ENCODE results near the gene RLN2.
"Not testable (repeated sequence)": the region's sequence is repeated elsewhere in the genome, so short reads cannot be mapped to it uniquely, and the experiment has no call there.

DNA sequence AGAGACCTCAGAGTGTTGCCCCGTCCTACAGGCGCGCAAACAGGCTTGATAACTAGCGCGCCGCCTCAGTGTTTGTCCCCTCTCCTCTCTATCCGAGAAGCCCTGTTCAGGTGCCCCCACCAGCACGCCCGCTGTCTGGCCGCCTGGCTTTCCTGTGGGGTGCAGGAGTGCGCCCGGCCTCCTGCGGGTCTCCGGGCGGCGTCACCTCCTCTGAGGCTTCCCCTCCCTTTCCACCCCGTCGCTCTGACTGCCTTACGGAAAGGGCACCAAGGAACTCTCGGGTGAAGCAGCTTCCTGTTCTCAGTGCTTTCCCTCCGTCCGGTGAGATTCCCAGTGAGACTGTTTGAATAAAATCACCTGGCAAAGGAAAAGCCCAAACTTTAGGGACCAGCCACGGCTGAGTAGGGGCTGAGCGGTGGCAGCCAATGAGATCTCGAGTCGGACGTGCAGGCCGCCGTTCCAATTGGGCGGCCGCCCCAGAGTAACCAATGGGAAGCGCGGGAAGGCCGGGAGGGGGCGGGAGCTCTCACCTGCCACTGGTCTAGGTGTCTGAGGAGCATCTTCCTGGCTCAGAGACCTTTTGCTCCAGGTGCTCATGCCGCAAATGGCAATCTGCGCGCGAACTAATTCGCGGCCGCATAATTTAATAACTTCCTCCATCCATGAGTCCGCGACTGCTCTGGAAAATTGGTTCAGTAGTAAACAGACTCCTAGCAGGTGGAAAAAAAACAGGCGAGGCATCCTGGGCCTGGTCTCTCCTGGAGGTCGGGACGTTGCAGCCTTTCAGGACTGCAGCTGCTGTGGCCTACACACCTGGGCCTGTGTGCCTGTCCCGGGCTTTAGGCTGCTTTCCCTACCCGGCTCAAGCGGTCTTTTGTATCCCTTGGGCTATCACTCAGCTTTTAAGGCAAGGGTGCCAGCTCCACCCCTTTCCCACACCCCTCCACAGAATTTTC is at the start of gene RLN2:
- TF ChIP-seq, protein P1, sequence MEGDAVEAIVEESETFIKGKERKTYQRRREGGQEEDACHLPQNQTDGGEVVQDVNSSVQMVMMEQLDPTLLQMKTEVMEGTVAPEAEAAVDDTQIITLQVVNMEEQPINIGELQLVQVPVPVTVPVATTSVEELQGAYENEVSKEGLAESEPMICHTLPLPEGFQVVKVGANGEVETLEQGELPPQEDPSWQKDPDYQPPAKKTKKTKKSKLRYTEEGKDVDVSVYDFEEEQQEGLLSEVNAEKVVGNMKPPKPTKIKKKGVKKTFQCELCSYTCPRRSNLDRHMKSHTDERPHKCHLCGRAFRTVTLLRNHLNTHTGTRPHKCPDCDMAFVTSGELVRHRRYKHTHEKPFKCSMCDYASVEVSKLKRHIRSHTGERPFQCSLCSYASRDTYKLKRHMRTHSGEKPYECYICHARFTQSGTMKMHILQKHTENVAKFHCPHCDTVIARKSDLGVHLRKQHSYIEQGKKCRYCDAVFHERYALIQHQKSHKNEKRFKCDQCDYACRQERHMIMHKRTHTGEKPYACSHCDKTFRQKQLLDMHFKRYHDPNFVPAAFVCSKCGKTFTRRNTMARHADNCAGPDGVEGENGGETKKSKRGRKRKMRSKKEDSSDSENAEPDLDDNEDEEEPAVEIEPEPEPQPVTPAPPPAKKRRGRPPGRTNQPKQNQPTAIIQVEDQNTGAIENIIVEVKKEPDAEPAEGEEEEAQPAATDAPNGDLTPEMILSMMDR (IDR thresholded peaks at IDR 0.05), result not testable (repeated sequence)
- TF ChIP-seq POLR2A, POLR2AphosphoS5 (IDR thresholded peaks at IDR 0.05): not testable (repeated sequence)
